Stimulated activated CD4-positive, alpha-beta T cell treated with anti-CD3 and anti-CD28 coated beads, TNF-alpha, amount 100 ng/mL, for 24 hours (primary cell): ENCODE data around the gene RALGAPA2.

Experiments
- DNase-seq, 3 experiments: peaks; one replicate each; pipeline ENCODE4 v3.0.0-alpha.2; 2020; ENCODE audit warnings: low read depth in 3 of 3

RALGAPA2 gene

GRCh38 chr20:20498076-20498861 lies 214.2 kb downstream of the RALGAPA2 start:
- DNase-seq: no peak

- DNase-seq: no peak
Measured at GRCh38 chr20:20497242-20497978, 215.0 kb downstream of the RALGAPA2 start.

- no peak for DNase-seq
Measured at GRCh38 chr20:20495729-20496503, 216.5 kb downstream of the RALGAPA2 start.

GRCh38 chr20:20493701-20494100 lies 218.7 kb downstream of the RALGAPA2 start:
- no peak for DNase-seq

- DNase-seq: no peak
Measured at GRCh38 chr20:20492521-20493332, 219.7 kb downstream of the RALGAPA2 start.

- no peak for DNase-seq
Measured at GRCh38 chr20:20491784-20492264, 220.6 kb downstream of the RALGAPA2 start.

- no peak for DNase-seq
Measured at GRCh38 chr20:20491110-20491783, 221.2 kb downstream of the RALGAPA2 start.

GRCh38 chr20:20490673-20491072 lies 221.8 kb downstream of the RALGAPA2 start:
- DNase-seq: no peak

DNA sequence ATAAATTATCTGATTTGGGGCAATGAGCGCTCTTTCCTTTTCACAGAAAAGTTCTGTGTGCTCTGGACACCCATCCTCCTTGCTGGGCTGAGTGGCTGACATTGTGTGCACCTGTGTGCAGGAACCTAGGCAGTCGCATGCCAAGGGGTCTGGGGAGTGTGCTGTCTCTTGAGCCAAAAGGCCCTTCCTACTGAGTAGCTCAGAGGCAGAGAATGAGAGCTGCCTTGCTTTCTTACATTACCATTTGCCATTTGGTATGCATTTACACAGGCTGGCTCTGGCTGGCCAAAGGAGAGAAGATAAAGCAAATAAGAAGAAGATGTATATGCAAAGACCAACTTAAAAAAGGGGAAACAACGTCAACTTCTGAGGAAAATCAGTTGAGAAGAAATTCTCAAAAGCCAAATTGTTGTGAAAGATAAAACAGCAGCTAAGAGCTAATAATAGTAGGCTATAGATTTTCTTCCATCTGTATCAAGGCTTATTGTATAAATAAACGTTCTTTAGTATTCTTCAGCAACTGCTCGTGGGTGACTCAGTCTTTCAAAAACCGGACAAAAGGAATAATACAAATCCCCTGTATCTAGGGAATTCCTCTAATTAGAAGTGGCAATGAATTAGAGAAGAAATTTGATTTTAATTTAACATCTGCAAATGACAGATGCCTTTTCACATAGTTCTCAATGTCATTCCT lies 222.6 kb downstream of the RALGAPA2 start:
- DNase-seq: no peak

- no peak for DNase-seq
Measured at GRCh38 chr20:20489054-20489453, 223.4 kb downstream of the RALGAPA2 start.

DNA sequence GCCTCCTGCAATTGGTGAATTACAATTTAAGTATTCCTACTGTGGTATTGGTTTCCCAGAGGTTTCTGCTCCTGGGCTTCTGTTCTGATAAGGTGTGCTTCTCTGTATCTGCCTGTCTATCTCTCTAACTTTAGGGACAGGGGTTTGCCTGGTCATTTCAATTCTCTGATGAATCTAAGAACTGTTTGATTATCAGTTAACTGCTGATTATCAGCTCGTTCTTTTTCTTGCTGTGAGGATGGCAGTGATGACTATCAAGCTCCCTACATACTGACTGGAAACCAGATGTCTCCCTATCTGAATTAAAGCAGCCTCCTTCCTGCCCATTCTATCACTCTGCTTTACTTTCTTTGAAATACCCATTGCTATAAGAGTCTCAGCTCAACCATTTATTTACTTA lies 224.1 kb downstream of the RALGAPA2 start:
- DNase-seq: no peak

DNA sequence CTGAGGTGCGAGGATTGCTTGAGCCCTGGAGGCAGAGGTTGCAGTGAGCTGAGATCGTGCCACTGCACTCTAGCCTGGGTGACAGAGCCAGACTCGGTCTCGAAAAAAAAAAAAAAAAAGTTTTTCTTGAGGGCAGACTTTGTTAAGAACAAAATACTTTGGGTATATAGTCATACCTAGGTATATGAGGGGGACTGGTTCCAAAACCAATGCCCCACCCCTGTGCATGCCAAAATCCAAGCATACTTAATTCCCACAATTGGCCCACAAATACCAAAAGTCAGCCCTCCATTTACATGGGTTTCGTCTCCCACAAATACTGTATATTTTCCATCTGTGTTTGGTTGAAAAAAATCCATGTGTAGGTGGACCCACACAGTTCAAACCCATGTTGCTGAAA lies 224.6 kb downstream of the RALGAPA2 start:
- no peak for DNase-seq

GRCh38 chr20:20483328-20483727 lies 229.1 kb downstream of the RALGAPA2 start:
- no peak for DNase-seq

DNA sequence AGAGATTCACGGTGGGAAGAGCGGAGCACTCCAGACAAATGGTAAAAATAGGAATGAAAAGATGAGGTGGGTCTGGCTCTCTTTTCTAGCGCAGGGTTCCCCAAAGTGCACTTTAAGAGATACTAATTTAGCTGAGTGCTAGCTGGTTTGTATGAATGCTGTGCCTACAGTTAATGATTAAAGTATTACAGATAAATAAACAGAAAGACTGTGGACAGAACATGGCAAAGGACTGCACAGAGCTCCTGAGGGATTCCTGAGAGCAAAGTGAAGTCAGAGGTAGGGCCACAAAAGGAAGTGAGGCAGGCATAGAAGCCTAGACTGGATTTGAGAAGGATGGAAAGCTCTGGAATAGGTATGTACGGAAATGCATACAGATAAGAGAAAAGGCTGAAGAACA lies 230.0 kb downstream of the RALGAPA2 start:
- DNase-seq: no peak

GRCh38 chr20:20480689-20481088 lies 231.8 kb downstream of the RALGAPA2 start:
- no peak for DNase-seq

DNA sequence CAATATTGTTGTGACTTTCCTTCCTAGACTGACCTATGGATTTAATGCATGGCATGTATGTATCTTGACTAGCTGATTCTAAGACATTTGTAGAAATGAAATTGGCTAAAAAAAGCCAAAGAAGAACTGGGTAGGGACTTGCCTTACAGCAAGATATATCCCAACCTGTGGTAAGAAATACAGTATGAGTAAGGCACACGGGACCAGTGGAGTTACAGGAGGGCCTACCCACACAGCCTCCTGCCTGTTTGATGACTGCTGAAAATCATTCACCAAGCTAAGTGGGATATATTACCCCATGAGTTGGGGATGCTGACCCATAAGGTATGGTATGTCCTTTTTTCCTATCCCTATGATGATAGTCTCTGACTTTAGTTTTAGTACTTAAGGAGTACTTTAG lies 232.3 kb downstream of the RALGAPA2 start:
- DNase-seq: no peak

- no peak for DNase-seq
Measured at GRCh38 chr20:20477444-20478041, 234.9 kb downstream of the RALGAPA2 start.

- no peak for DNase-seq
Measured at GRCh38 chr20:20476504-20476903, 235.9 kb downstream of the RALGAPA2 start.

- DNase-seq: no peak
Measured at GRCh38 chr20:20473657-20474056, 238.8 kb downstream of the RALGAPA2 start.
